Transverse colon (tissue), 4 donors: ENCODE measurements around the gene SUOX. TPM values are rescaled to one million over a fixed set of nuclear protein-coding genes. Genes with fewer than 3 reads are reported as not detected.

Experiments
- DNase-seq: peaks from one replicate; pipeline ENCODE4 v3.0.0-alpha.2; 2019
- H3K27ac ChIP-seq, 4 donors: fragments of 200-600 bp; sonication (generic); 2 replicates each; pipeline ENCODE4 v1.5.1; 2016 to 2018; ENCODE audit warnings: inconsistent platforms in 4 of 4
- H3K27me3 ChIP-seq: fragments of 200-600 bp; sonication (generic); 2 replicates; pipeline ENCODE4 v1.5.1; 2017; ENCODE audit warnings: inconsistent platforms
- H3K36me3 ChIP-seq, 4 donors: fragments of 200-600 bp; sonication (generic); 2 replicates each; pipeline ENCODE4 v1.5.1; 2017 to 2019; ENCODE audit warnings: inconsistent platforms in 4 of 4
- H3K4me1 ChIP-seq, 4 donors: fragments of 200-600 bp; sonication (generic); 2 replicates each; pipeline ENCODE4 v1.5.1; 2017 to 2020; ENCODE audit warnings: inconsistent platforms in 4 of 4
- H3K4me3 ChIP-seq, 4 donors: fragments of 200-600 bp; sonication (generic); 1 replicate in 1 of 4; 2 replicates in 3 of 4; pipeline versions ENCODE4 v1.5.1 to v1.6.1; 2017 to 2019; ENCODE audit warnings: inconsistent platforms in 4 of 4
- H3K9me3 ChIP-seq, 2 donors: fragments of 200-600 bp; sonication (generic); 2 replicates each; pipeline ENCODE4 v1.5.1; 2017 to 2019; ENCODE audit warnings: inconsistent platforms in 2 of 2
- CTCF ChIP-seq, 5 experiments: fragments of 200-600 bp in 3 of 5; fragments of 450-650 bp in 2 of 5; sonication (generic) in 3 of 5; IDR thresholded peaks; 1 replicate in 2 of 5; 2 replicates in 3 of 5; pipeline ENCODE4 v1.5.1; 2016 to 2017; ENCODE audit warnings: antibody characterized with exemption in 5 of 5, inconsistent platforms in 3 of 5, mild to moderate bottlenecking in 2 of 5, moderate library complexity in 1 of 5
- EP300 ChIP-seq: sonication (generic); formaldehyde crosslinking; IDR thresholded peaks from one replicate; pipeline ENCODE4 v1.6.1; 2017; ENCODE audit warnings: antibody characterized with exemption, low read depth
- POLR2A ChIP-seq: fragments of 450-650 bp; IDR thresholded peaks from one replicate; pipeline ENCODE4 v1.6.1; 2016; ENCODE audit warnings: antibody characterized with exemption, mild to moderate bottlenecking, moderate library complexity
- POLR2AphosphoS5 ChIP-seq, 3 donors: sonication (generic); formaldehyde crosslinking; IDR thresholded peaks; one replicate each; pipeline ENCODE4 v1.6.1; 2016; ENCODE audit warnings: antibody characterized with exemption in 3 of 3
- WGBS, 2 donors: methylation state at CpG; one replicate each; pipeline ENCODE4 v1.1.5; 2018; ENCODE audit warnings: low coverage in 1 of 2; 5-methylcytosine and 5-hydroxymethylcytosine counted together
- in situ Hi-C, 4 donors: fragments of 200-750 bp; cut with MboI; loops; one replicate each; pipeline versions ENCODE4 v1.15.0 to v1.15.1; 2017; ENCODE audit warnings: low sequenced_read_pairs in 3 of 4, low pct_ligation_motif_present in 1 of 4, low pct_unique_long_range_greater_than_20kb in 1 of 4
- intact Hi-C: fragments of 100-400 bp; cut with DNase I; formaldehyde crosslinking; loops from one replicate; pipeline ENCODE4 v1.15.1; 2023; ENCODE audit warnings: low total_unique reads
- total RNA-seq, 4 donors: library from RNA; depleted of rRNA; stranded (reverse); fragments of >200 nt; gene quantifications; one replicate each; pipeline ENCODE4 v1.1.0, GENCODE V29; 2016

SUOX gene
- total RNA-seq, 4 donors from 2014 or later = 30.1 to 45.3 (median 33.9) TPM

- no peaks in the 10 kb centered on the region for H3K27me3 ChIP-seq
- no peaks in the 10 kb centered on the region for H3K36me3 ChIP-seq
- DNase-seq = no peak
- 59 to 63% methylated on average over 4 to 5 of the region's 5 CpGs for whole genome bisulfite sequencing, 2 donors
- H3K4me1 ChIP-seq = peaks cover 0 to 5% (median 0%) of the 10 kb centered on the region in 4 donors
- H3K9me3 ChIP-seq = no peaks in the 10 kb centered on the region
- no peak overlapping the region for H3K4me3 ChIP-seq
- in situ Hi-C loops = no loop called here
- TF ChIP-seq POLR2A (no peak), EP300 (no peak), CTCF (IDR thresholded peaks at IDR 0.05) (no peak), POLR2AphosphoS5 (IDR thresholded peaks at IDR 0.05) (no peak)
- intact Hi-C loops = no loop called here
- no peak overlapping the region for H3K27ac ChIP-seq
Measured at GRCh38 chr12:56028511-56029165, 31.6 kb downstream of the SUOX start.

GRCh38 chr12:56029166-56029519, 32.1 kb downstream of the SUOX start:
- DNase-seq = no peak
- in situ Hi-C loops (no loop called here), intact Hi-C loops (no loop called here)
- no peaks in the 10 kb centered on the region for H3K9me3 ChIP-seq
- TF ChIP-seq CTCF (IDR thresholded peaks at IDR 0.05) = no peak
- TF ChIP-seq POLR2A = no peak
- no peak for TF ChIP-seq EP300
- no peak for TF ChIP-seq POLR2AphosphoS5 (IDR thresholded peaks at IDR 0.05)
- H3K4me3 ChIP-seq = no peak overlapping the region
- no peaks in the 10 kb centered on the region for H3K27me3 ChIP-seq
- peaks cover 0 to 5% (median 0%) of the 10 kb centered on the region in 4 donors for H3K4me1 ChIP-seq
- no peaks in the 10 kb centered on the region for H3K36me3 ChIP-seq
- no peak overlapping the region for H3K27ac ChIP-seq

GRCh38 chr12:56029666-56030293, 32.7 kb downstream of the SUOX start:
- no peaks in the 10 kb centered on the region for H3K9me3 ChIP-seq
- no peak overlapping the region for H3K4me3 ChIP-seq
- no peaks in the 10 kb centered on the region for H3K36me3 ChIP-seq
- TF ChIP-seq CTCF (IDR thresholded peaks at IDR 0.05) (peak; percentile 59 to 70 (median 63)), POLR2A (no peak)
- in situ Hi-C loops (no loop called here), intact Hi-C loops (no loop called here)
- H3K4me1 ChIP-seq = peaks cover 0 to 5% (median 0%) of the 10 kb centered on the region in 4 donors
- WGBS, 2 donors = 60 to 81% methylated on average over 2 to 6 of the region's 6 CpGs
- DNase-seq = peak; percentile 47
- no peak overlapping the region for H3K27ac ChIP-seq
- H3K27me3 ChIP-seq = no peaks in the 10 kb centered on the region

GRCh38 chr12:56031987-56032386, 34.9 kb downstream of the SUOX start:
- peaks cover 0 to 5% (median 0%) of the 10 kb centered on the region in 4 donors for H3K4me1 ChIP-seq
- H3K36me3 ChIP-seq = no peaks in the 10 kb centered on the region
- in situ Hi-C loops (no loop called here), intact Hi-C loops (no loop called here)
- 81 to 100% methylated on average over 1 of the region's 1 CpG for WGBS, 2 donors
- no peak overlapping the region for H3K27ac ChIP-seq
- DNase-seq = no peak
- H3K9me3 ChIP-seq = no peaks in the 10 kb centered on the region
- no peak overlapping the region for H3K4me3 ChIP-seq
- H3K27me3 ChIP-seq = no peaks in the 10 kb centered on the region
- TF ChIP-seq CTCF (IDR thresholded peaks at IDR 0.05) (no peak), POLR2AphosphoS5 (IDR thresholded peaks at IDR 0.05) (no peak), EP300 (no peak), POLR2A (no peak)
